Glutamatergic neuron (in vitro differentiated cells): Measurements from ENCODE around the gene RAB17. TPM values are rescaled to one million over a fixed set of nuclear protein-coding genes. Genes with fewer than 3 reads are reported as not detected.

Source experiments
- DNase-seq: peaks from one replicate; pipeline ENCODE4 v3.0.0; 2022
- H3K27ac Mint-ChIP-seq: one replicate; pipeline ENCODE4 v1.8.0; 2020; ENCODE audit warnings: mild to moderate bottlenecking, mixed read lengths, inconsistent platforms; ENCODE audit not compliant: unreplicated experiment
- H3K27me3 Mint-ChIP-seq: one replicate; pipeline ENCODE4 v1.8.0; 2020; ENCODE audit warnings: mild to moderate bottlenecking, moderate library complexity, mixed read lengths, inconsistent platforms; ENCODE audit not compliant: unreplicated experiment
- H3K36me3 Mint-ChIP-seq: one replicate; pipeline ENCODE4 v1.8.0; 2020; ENCODE audit warnings: mild to moderate bottlenecking, mixed read lengths, inconsistent platforms; ENCODE audit not compliant: unreplicated experiment
- H3K4me1 Mint-ChIP-seq: one replicate; pipeline ENCODE4 v1.8.0; 2020; ENCODE audit warnings: mild to moderate bottlenecking, low read depth, mixed read lengths, inconsistent platforms; ENCODE audit not compliant: unreplicated experiment
- H3K4me3 Mint-ChIP-seq: one replicate; pipeline ENCODE4 v1.8.0; 2020; ENCODE audit warnings: mild to moderate bottlenecking, mixed read lengths, inconsistent platforms; ENCODE audit not compliant: unreplicated experiment
- H3K9me3 Mint-ChIP-seq: one replicate; pipeline ENCODE4 v1.8.0; 2020; ENCODE audit warnings: mild to moderate bottlenecking, moderate library complexity, mixed read lengths, inconsistent platforms; ENCODE audit not compliant: unreplicated experiment
- total RNA-seq: library from RNA; stranded (reverse); fragmentation: NEBNext Ultra II Directional; extraction: Animal tissue kit (Norgen Biotek cat#: 25700); gene quantifications from one replicate; pipeline ENCODE4 v1.2.1, GENCODE V29; 2021; ENCODE audit not compliant: unreplicated experiment
- TF ChIP-seq, protein P1 (sequence below): fragments of 200-600 bp; sonication (generic); IDR thresholded peaks from one replicate; pipeline ENCODE4 v1.5.0; 2021; ENCODE audit not compliant: partially characterized antibody, unreplicated experiment

RAB17 gene
- total RNA-seq, 1 donor from 2014 or later, result not detected

DNA sequence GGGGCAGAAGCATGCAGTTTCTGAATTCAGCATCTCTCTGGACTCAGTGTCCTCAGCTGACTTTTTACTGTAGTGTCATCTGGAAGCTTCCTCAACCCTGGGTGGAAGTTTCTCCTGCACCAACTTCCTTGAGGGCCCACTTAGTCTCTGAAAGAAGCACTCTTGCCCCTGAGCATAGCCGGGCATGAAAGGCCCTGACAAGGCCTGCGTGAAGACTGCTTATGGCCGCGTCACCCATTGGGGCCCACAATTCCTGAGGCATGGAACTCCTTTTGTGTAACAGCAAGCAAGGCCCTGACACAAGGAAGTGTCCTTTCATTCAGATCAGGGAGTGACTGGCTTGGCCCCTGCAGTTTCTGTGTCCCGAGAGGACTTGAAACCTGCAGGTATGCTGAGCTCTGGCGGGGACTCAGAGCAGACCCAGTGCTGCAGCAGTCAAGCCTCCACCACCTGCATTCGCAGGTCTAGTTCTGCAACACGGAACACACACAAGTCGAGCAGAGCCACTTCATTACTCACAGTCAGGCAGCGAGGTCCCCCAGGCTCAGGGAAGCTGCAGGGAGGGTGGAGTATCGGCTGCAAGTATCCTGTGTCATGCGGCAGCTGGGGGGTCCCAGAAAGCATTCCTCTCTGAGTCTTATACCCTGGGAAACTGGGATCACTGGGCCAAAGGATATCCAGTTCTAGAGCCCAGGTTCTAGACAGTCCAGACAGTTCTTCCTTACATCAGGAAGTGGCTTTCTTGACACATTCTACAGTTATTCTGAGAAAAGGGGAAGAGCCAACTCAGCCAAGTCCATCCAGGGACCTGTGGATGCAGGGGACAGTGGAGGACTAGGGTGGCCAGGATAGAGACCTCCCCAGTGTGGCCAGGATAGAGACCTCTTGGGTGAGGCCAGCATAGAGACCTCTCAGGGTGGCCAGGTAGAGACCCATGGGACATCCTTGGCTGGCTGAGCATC is 59.8 kb downstream of the RAB17 start:
- Mint-ChIP-seq H3K27ac (no peak overlapping the region), H3K4me3 (no peak overlapping the region), H3K36me3 (no peaks in the 10 kb centered on the region), H3K9me3 (peaks cover 4% of the 10 kb centered on the region), H3K4me1 (peaks cover 19% of the 10 kb centered on the region), H3K27me3 (no peaks in the 10 kb centered on the region)
- TF ChIP-seq, protein P1, sequence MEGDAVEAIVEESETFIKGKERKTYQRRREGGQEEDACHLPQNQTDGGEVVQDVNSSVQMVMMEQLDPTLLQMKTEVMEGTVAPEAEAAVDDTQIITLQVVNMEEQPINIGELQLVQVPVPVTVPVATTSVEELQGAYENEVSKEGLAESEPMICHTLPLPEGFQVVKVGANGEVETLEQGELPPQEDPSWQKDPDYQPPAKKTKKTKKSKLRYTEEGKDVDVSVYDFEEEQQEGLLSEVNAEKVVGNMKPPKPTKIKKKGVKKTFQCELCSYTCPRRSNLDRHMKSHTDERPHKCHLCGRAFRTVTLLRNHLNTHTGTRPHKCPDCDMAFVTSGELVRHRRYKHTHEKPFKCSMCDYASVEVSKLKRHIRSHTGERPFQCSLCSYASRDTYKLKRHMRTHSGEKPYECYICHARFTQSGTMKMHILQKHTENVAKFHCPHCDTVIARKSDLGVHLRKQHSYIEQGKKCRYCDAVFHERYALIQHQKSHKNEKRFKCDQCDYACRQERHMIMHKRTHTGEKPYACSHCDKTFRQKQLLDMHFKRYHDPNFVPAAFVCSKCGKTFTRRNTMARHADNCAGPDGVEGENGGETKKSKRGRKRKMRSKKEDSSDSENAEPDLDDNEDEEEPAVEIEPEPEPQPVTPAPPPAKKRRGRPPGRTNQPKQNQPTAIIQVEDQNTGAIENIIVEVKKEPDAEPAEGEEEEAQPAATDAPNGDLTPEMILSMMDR, result no peak
- DNase-seq, result no peak

GRCh38 chr2:237529452-237530402 is 60.8 kb downstream of the RAB17 start:
- DNase-seq, result peak; percentile 66
- Mint-ChIP-seq H3K27me3 (no peaks in the 10 kb centered on the region), H3K27ac (no peak overlapping the region), H3K4me1 (peaks cover 19% of the 10 kb centered on the region), H3K36me3 (no peaks in the 10 kb centered on the region), H3K4me3 (no peak overlapping the region), H3K9me3 (peaks cover 4% of the 10 kb centered on the region)
- TF ChIP-seq, protein P1, result no peak

- TF ChIP-seq, protein P1, result no peak
- Mint-ChIP-seq H3K9me3 (peaks cover 2% of the 10 kb centered on the region), H3K36me3 (no peaks in the 10 kb centered on the region), H3K27ac (no peak overlapping the region), H3K4me3 (no peak overlapping the region), H3K27me3 (no peaks in the 10 kb centered on the region), H3K4me1 (peaks cover 19% of the 10 kb centered on the region)
- no peak for DNase-seq
These were observed 62.8 kb downstream of the RAB17 start for GRCh38 chr2:237527766-237528165.

- TF ChIP-seq, protein P1, result no peak
- peaks cover 2% of the 10 kb centered on the region for H3K9me3 Mint-ChIP-seq
- no peak for DNase-seq
- H3K36me3 Mint-ChIP-seq, result no peaks in the 10 kb centered on the region
- no peak overlapping the region for H3K27ac Mint-ChIP-seq
- no peak overlapping the region for H3K4me3 Mint-ChIP-seq
- peaks cover 17% of the 10 kb centered on the region for H3K4me1 Mint-ChIP-seq
- H3K27me3 Mint-ChIP-seq, result no peaks in the 10 kb centered on the region
These were observed 63.3 kb downstream of the RAB17 start for GRCh38 chr2:237527233-237527632.
